ENCODE results near the gene FAM135A. TPM values are rescaled to one million over a fixed set of nuclear protein-coding genes. Genes with fewer than 3 reads are reported as not detected.

FAM135A gene
- total RNA-seq, 2 experiments from 2014 or later, result 11.5 to 11.9 TPM

GRCh38 chr6:70398783-70399728 is 14.3 kb upstream of the FAM135A start:
- Mint-ChIP-seq H3K4me1 (ENCODE audit: low read depth) (no peaks in the 10 kb centered on the region), H3K27ac (no peak overlapping the region), H3K9me3 (no peaks in the 10 kb centered on the region), H3K4me3 (no peak overlapping the region), H3K27me3 (ENCODE audit: low read depth) (peaks cover 16% of the 10 kb centered on the region), H3K36me3 (ENCODE audit: low read depth) (no peaks in the 10 kb centered on the region)
- intact Hi-C loops (cut with micrococcal nuclease), result no loop called here
- CTCF ChIA-PET, result interaction anchor here (0.7 to 1.0 kb wide), 2 partner anchors 15 to 198 kb away, joined by 3 read pairs; no protein-coding TSS in a partner anchor
- no peak for DNase-seq

DNA sequence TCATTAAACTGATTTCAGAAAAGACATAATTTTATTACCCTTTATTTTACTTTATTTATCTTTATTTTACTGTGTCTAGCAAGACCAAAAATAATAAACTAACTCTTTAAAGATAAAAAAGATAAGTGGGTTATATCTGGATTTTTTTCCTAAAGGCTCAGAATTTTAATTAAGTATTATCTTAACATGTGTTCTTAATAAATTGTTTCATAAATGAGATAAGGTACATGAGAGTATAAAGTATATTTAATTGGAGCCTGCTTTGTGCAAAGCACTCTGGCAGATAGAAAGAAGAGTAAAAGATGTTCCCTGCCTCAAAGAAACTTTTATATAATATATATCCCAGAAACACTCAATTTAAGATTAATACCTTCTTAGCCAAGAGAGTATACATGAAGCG is 8.7 kb upstream of the FAM135A start:
- H3K9me3 Mint-ChIP-seq, result no peaks in the 10 kb centered on the region
- H3K27me3 Mint-ChIP-seq (ENCODE audit: low read depth), result peaks cover 12% of the 10 kb centered on the region
- H3K36me3 Mint-ChIP-seq (ENCODE audit: low read depth), result no peaks in the 10 kb centered on the region
- H3K27ac Mint-ChIP-seq, result no peak overlapping the region
- intact Hi-C loops (cut with micrococcal nuclease), result no loop called here
- no peak for DNase-seq
- H3K4me1 Mint-ChIP-seq (ENCODE audit: low read depth), result no peaks in the 10 kb centered on the region
- CTCF ChIA-PET, result interaction anchor here (0.8 kb wide), 1 partner anchor 301 kb away, joined by 4 read pairs; no protein-coding TSS in a partner anchor
- H3K4me3 Mint-ChIP-seq, result no peak overlapping the region

- no peak overlapping the region for H3K4me3 Mint-ChIP-seq
- CTCF ChIA-PET, result no interaction called here
These were observed 4.1 kb upstream of the FAM135A start for GRCh38 chr6:70409216-70409615.

DNA sequence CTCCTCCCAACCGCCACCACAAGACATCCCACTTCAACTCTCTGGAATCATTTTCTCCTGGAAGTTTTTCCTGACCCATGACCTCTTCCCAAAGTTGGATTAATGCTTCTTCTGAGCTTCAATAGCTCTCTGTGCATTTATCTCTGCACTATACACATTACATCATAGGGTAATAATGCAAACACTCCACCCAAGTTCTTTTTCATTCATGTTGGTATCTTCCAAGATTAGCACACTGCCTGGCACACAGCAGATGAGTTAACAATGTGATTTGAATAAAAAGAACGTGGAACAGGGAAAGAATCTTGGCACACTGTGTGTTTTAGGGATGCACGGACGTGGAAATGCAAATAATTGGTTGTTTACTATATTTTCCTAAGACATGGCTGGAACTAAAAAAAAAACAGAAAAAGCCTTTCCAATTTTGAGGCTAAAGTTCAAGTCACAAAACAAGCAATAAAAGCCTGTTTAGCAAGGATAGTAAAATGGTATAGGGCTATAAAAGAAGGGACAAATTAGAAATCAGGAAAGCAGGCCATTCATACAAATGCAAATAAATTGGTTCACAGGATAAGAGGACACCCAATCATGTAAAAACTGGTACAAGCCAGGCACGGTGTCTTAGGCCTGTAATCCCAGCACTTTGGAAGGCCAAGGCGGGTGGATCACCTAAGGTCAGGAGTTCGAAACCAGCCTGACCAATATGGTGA is 1.6 kb upstream of the FAM135A start:
- no peaks in the 10 kb centered on the region for H3K27me3 Mint-ChIP-seq (ENCODE audit: low read depth)
- intact Hi-C loops (cut with micrococcal nuclease), result loop anchor here (2.0 kb wide), 1 partner anchor 41 kb away; no protein-coding TSS in a partner anchor
- H3K27ac Mint-ChIP-seq, result no peak overlapping the region
- no peak for DNase-seq
- H3K9me3 Mint-ChIP-seq, result no peaks in the 10 kb centered on the region
- H3K4me1 Mint-ChIP-seq (ENCODE audit: low read depth), result peaks cover 16% of the 10 kb centered on the region
- peak overlapping the region; percentile 99 for H3K4me3 Mint-ChIP-seq
- CTCF ChIA-PET, result interaction anchor here (0.5 to 1.5 kb wide), 6 partner anchors 19 to 473 kb away, joined by 3 to 5 read pairs (median 3); no protein-coding TSS in a partner anchor
- peaks cover 2% of the 10 kb centered on the region for H3K36me3 Mint-ChIP-seq (ENCODE audit: low read depth)

More at GRCh38 chr6:70409216-70409615, 4.1 kb upstream of the FAM135A start:
- no peaks in the 10 kb centered on the region for H3K27me3 Mint-ChIP-seq (ENCODE audit: low read depth)
- H3K27ac Mint-ChIP-seq, result no peak overlapping the region
- no peaks in the 10 kb centered on the region for H3K9me3 Mint-ChIP-seq
- intact Hi-C loops (cut with micrococcal nuclease), result no loop called here
- H3K4me1 Mint-ChIP-seq (ENCODE audit: low read depth), result peaks cover 3% of the 10 kb centered on the region
- H3K36me3 Mint-ChIP-seq (ENCODE audit: low read depth), result no peaks in the 10 kb centered on the region
- no peak for DNase-seq

GRCh38 chr6:70412252-70413113 is 825 bp upstream of the FAM135A start:
- Mint-ChIP-seq H3K36me3 (ENCODE audit: low read depth) (peaks cover 2% of the 10 kb centered on the region), H3K27ac (peak overlapping the region; percentile 73), H3K27me3 (ENCODE audit: low read depth) (no peaks in the 10 kb centered on the region), H3K4me3 (peak overlapping the region; percentile 99), H3K9me3 (no peaks in the 10 kb centered on the region), H3K4me1 (ENCODE audit: low read depth) (peaks cover 16% of the 10 kb centered on the region)
- CTCF ChIA-PET, result interaction anchor here (0.6 to 1.5 kb wide), 8 partner anchors 18 to 472 kb away, joined by 3 to 5 read pairs (median 3); no protein-coding TSS in a partner anchor
- intact Hi-C loops (cut with micrococcal nuclease), result loop anchor here (1.0 to 2.0 kb wide), 5 partner anchors 42 to 876 kb away; partner anchors contain the start of genes LMBRD1, OGFRL1, SDHAF4 and SMAP1
- DNase-seq, result no peak

- Mint-ChIP-seq H3K4me3 (peak overlapping the region; percentile 99), H3K27ac (peak overlapping the region; percentile 84), H3K9me3 (no peaks in the 10 kb centered on the region), H3K4me1 (ENCODE audit: low read depth) (peaks cover 16% of the 10 kb centered on the region), H3K36me3 (ENCODE audit: low read depth) (peaks cover 9% of the 10 kb centered on the region), H3K27me3 (ENCODE audit: low read depth) (no peaks in the 10 kb centered on the region)
- CTCF ChIA-PET, result interaction anchor here (0.6 to 1.0 kb wide), 4 partner anchors 16 to 540 kb away, joined by 3 read pairs; no protein-coding TSS in a partner anchor
- intact Hi-C loops (cut with micrococcal nuclease), result loop anchor here (1.0 to 2.0 kb wide), 7 partner anchors 43 to 874 kb away; partner anchors contain the start of genes LMBRD1, OGFRL1, SDHAF4 and SMAP1
- peak; percentile 26 for DNase-seq
These were observed 735 bp downstream of the FAM135A start for GRCh38 chr6:70413992-70414494.

- peak overlapping the region; percentile 99 for H3K4me3 Mint-ChIP-seq
- no peaks in the 10 kb centered on the region for H3K9me3 Mint-ChIP-seq
- intact Hi-C loops (cut with micrococcal nuclease), result loop anchor here (1.0 to 2.0 kb wide), 2 partner anchors 271 to 324 kb away; no protein-coding TSS in a partner anchor
- no peaks in the 10 kb centered on the region for H3K27me3 Mint-ChIP-seq (ENCODE audit: low read depth)
- H3K27ac Mint-ChIP-seq, result peak overlapping the region; percentile 84
- H3K4me1 Mint-ChIP-seq (ENCODE audit: low read depth), result peaks cover 16% of the 10 kb centered on the region
- no peak for DNase-seq
- CTCF ChIA-PET, result interaction anchor here (0.6 to 1.0 kb wide), 3 partner anchors 177 to 539 kb away, joined by 3 read pairs; no protein-coding TSS in a partner anchor
- H3K36me3 Mint-ChIP-seq (ENCODE audit: low read depth), result peaks cover 12% of the 10 kb centered on the region
These were observed 1.5 kb downstream of the FAM135A start for GRCh38 chr6:70414813-70415212.

- H3K27me3 Mint-ChIP-seq (ENCODE audit: low read depth), result no peaks in the 10 kb centered on the region
- no peaks in the 10 kb centered on the region for H3K9me3 Mint-ChIP-seq
- intact Hi-C loops (cut with micrococcal nuclease), result loop anchor here (2.0 kb wide), 1 partner anchor 324 kb away; no protein-coding TSS in a partner anchor
- peak overlapping the region; percentile 43 for H3K4me3 Mint-ChIP-seq
- CTCF ChIA-PET, result no interaction called here
- no peak for DNase-seq
- H3K27ac Mint-ChIP-seq, result no peak overlapping the region
- peaks cover 16% of the 10 kb centered on the region for H3K4me1 Mint-ChIP-seq (ENCODE audit: low read depth)
- peaks cover 12% of the 10 kb centered on the region for H3K36me3 Mint-ChIP-seq (ENCODE audit: low read depth)
These were observed 1.9 kb downstream of the FAM135A start for GRCh38 chr6:70415247-70415646.

DNA sequence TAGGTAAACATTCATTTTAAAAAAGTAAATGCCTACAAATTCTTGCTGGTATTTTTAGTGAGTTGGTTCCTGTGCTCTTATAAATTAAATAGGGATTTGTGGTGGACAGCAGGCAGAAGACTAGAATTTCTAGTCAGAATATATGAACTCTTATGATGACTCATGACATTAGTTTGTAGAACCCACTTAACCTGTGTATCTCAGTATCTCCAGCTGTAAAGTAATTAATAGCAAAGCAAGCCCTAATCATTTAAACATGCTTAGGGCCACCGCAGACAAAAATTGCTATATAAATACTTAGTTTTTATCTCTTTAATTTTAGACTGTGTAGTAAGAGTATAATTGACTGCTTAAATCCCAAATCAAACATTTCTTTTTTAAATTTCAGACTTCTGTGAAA is 2.4 kb downstream of the FAM135A start:
- Mint-ChIP-seq H3K36me3 (ENCODE audit: low read depth) (peaks cover 12% of the 10 kb centered on the region), H3K27me3 (ENCODE audit: low read depth) (no peaks in the 10 kb centered on the region), H3K4me3 (no peak overlapping the region), H3K9me3 (no peaks in the 10 kb centered on the region), H3K4me1 (ENCODE audit: low read depth) (peaks cover 16% of the 10 kb centered on the region), H3K27ac (no peak overlapping the region)
- CTCF ChIA-PET, result no interaction called here
- intact Hi-C loops (cut with micrococcal nuclease), result loop anchor here (2.0 kb wide), 1 partner anchor 323 kb away; no protein-coding TSS in a partner anchor
- DNase-seq, result no peak

DNA sequence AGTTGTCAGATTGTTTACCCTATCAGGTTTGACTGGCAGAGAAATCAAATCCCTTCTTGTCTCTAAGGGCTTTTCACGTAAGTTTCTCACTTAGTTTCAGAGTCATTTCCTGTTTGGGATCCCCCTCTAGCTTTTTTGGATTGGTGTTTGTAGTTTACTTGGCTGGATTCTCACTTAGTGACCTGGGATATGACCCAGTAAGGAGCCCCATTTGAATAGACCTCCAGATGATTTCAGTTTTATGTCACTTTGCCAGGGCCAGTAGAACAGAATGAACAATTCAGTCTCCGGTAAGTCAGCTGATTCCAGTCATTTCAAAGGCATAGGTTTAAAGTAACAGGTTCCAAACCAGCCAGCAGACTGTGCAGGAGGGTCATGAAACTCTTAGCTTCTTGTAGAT is 8.2 kb downstream of the FAM135A start:
- DNase-seq, result no peak

More for the DNA sequence above, 8.2 kb downstream of the FAM135A start:
- Mint-ChIP-seq H3K4me3 (no peak overlapping the region), H3K36me3 (ENCODE audit: low read depth) (peaks cover 17% of the 10 kb centered on the region), H3K4me1 (ENCODE audit: low read depth) (peaks cover 1% of the 10 kb centered on the region), H3K27ac (no peak overlapping the region), H3K9me3 (no peaks in the 10 kb centered on the region), H3K27me3 (ENCODE audit: low read depth) (no peaks in the 10 kb centered on the region)
- CTCF ChIA-PET, result interaction anchor here (1.2 kb wide), 1 partner anchor 57 kb away, joined by 3 read pairs; no protein-coding TSS in a partner anchor
- intact Hi-C loops (cut with micrococcal nuclease), result no loop called here
